Measurements from ENCODE around the gene PARVB.

PARVB gene

GRCh38 chr22:44219101-44219870, 195.2 kb downstream of the PARVB start:
- no peak for DNase-seq (ENCODE audit: low spot score)

- no peak for DNase-seq (ENCODE audit: low spot score)
Measured at GRCh38 chr22:44220727-44221680, 196.9 kb downstream of the PARVB start.

GRCh38 chr22:44221710-44222475, 197.8 kb downstream of the PARVB start:
- no peak for DNase-seq (ENCODE audit: low spot score)
